HG03432 (cell line): ENCODE measurements around the gene MRPS16.

Experiments
- ATAC-seq: cut with Tn5 transposase; IDR thresholded peaks from one replicate; pipeline ENCODE4 v1.9.1; 2021; ENCODE audit warnings: mild to moderate bottlenecking, moderate library complexity; ENCODE audit not compliant: unreplicated experiment

MRPS16 gene

GRCh38 chr10:73244866-73245477 is 7.5 kb downstream of the MRPS16 start:
- ATAC-seq: no peak

DNA sequence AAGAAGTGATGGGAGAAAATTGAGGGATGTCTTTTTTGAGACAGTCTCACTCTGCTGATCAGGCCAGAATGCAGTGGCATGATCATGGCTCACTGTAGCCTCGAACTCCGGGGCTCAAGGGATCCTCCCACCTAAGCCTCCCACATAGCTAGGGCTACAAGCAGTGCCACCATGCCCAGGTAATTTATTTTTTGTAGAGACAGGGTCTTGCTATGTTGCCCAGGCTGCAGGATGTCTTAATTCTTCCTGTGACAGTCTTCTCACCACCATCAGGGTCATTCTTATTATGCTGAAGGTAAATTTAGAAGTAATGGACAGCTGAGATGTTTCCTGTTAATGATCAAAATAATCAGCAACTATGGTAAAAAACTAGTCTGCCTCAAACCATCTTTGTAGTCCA is 12.5 kb downstream of the MRPS16 start:
- no peak for ATAC-seq

DNA sequence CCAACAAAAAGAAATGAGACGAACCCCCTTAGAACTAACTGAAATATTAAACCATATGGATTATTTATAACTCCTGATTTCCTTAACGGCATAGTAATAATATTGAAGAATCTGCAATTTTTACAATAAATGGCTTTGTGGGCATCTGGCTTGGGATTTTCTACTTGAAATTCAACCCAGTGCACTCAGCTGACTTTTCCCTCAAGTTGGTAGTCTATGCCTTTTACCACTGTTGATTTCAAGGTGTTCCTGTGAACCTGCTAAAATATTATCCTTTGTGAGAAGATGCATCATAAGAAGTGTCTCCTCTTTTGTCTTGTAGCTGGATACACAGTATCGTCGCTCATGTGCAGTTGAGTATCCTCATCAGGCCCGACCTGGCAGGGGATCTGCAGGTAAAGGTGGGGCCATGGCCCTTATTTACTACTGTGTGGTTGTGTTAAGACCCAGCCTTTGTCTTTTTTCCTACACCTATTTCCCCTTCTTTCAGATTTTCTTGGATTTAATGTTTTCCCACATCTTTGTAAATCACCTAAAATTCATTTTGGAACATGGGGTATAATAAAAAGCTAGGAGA is 13.4 kb downstream of the MRPS16 start:
- ATAC-seq: no peak

DNA sequence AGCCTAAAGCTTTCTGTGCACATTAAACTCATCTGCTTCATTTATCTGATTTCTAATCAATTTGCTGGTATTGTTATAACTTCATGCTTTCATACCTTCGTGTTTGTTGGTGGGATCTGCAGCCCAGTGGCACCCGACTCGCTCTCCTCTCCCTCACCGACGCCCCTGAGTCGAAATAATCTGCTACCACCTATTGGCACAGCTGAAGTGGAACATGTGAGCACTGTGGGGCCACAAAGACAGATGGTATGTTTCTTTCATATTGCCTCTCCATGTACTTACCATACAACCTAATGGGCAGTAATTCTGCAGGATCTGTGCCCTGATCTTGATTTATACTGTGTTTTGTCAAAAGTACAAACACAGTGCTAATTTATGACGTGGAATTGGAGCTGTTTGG is 17.7 kb downstream of the MRPS16 start:
- no peak for ATAC-seq

- no peak for ATAC-seq
Observed at GRCh38 chr10:73233883-73234282, 18.6 kb downstream of the MRPS16 start.

GRCh38 chr10:73232887-73233286 is 19.6 kb downstream of the MRPS16 start:
- no peak for ATAC-seq

DNA sequence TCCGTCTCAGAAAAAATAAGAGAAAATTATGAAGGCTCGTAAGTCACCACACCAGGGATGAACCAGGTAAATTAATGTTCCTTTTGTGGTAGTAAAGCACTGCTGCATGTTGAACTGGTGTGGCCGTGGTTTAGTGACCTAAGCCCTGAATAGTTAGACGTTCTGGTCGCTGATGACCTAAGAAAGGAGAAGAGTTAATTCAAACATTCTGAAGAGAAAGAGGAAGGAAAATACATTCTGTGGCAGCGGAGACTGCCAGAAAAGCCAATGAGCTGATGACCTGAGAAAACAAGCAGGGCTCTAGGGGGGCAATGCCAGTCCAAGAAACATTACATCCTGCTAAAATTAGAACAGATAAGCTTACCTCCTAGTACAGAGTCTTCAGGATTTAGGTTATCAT is 22.9 kb downstream of the MRPS16 start:
- no peak for ATAC-seq

- no peak for ATAC-seq
Observed at GRCh38 chr10:73228247-73228646, 24.2 kb downstream of the MRPS16 start.

GRCh38 chr10:73226663-73227062 is 25.8 kb downstream of the MRPS16 start:
- ATAC-seq: no peak

GRCh38 chr10:73225518-73225917 is 26.9 kb downstream of the MRPS16 start:
- ATAC-seq: no peak

GRCh38 chr10:73220989-73221388 is 31.5 kb downstream of the MRPS16 start:
- ATAC-seq: no peak

DNA sequence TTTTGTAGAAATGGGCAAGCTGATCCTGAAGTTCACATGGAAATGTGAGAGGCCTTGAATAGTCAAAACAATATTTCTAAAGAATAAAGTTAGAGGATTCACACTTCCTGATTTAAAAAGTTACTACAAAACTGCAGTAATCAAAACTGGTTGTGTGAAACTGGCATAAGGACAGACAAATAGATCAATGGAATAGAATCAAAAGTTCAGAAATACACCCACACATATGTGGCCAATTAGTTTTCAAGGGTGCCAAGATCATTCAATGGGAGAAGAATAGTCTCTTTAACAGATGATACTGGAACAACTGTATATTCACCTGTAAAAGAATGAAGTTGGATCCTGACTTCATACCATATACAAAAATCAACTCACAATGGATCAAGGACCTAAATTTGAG is 33.1 kb downstream of the MRPS16 start:
- no peak for ATAC-seq

DNA sequence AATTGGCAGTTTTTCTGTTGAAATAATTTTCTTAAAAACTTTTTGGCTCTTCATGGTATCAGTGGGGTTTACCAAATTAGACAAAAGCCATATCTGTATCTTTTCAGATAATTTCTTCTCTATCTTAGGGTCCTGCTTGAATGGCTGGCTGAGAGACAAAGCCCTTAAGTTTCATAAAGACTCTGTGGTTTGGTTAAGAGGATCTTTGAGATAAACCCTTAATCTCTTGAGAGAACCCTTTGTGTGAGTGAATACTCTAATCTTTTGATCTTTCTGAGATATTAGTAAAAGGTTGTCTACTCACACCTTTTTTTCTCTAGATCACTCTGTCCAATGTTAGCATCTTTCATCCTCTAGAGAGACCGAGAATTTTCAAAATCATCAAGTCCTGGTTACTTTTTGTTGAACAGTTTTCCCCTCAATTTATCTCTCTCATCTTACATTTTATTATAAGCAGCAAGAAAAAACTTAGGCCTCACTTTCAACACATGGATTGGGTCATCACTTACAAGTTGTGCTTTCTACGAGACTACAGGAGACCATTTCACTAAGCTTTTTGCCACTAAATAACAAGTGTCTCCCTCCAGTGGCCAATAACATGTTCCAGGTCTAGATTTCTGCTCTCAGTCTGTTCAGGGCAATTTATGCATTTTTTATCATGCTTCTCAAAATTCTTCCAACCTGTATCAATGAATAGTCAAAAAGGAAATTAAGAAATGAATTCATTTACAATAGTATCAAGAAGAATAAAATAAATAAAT is 33.8 kb downstream of the MRPS16 start:
- ATAC-seq: no peak

GRCh38 chr10:73217628-73218027 is 34.8 kb downstream of the MRPS16 start:
- no peak for ATAC-seq

DNA sequence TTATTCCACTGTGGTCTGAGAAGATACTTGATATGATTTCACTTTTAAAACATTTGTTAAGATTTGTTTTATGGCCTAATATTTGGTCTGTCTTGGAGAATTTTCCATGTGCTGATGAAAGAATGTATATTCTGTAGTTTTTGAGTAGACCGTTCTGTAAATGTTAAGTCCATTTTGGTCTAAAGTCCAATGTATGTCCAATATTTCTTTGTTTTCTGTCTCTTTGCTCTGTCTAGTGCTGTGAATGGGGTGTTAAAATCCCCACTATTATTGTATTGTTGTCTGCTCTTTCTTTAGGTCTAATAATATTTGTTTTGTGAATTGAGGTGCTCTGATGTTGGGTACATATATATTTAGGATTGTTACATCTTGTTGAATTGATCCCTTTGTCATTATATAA is 36.7 kb downstream of the MRPS16 start:
- ATAC-seq: no peak

- no peak for ATAC-seq
Observed at GRCh38 chr10:73211106-73211811, 41.2 kb downstream of the MRPS16 start.

GRCh38 chr10:73210395-73211105 is 41.9 kb downstream of the MRPS16 start:
- no peak for ATAC-seq

GRCh38 chr10:73209705-73210104 is 42.7 kb downstream of the MRPS16 start:
- no peak for ATAC-seq

DNA sequence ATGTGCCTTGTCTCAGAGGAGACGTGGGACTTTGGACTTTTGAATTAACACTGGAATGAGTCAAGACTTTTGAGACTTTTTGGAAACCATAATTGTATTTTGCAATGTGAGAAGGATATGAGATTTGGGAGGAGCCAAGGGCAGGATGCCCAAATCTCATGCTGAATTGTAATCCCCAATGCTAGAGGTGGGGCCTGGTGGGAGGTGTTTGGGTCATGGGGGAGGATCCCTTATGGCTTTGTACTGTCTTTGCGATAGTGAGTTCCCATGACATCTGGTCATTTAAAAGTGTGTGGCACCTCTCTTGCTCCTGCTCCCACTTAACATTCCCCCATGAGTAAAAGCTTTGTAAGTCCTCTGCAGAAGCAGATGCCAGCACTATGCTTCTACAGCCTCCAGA is 44.6 kb downstream of the MRPS16 start:
- no peak for ATAC-seq

DNA sequence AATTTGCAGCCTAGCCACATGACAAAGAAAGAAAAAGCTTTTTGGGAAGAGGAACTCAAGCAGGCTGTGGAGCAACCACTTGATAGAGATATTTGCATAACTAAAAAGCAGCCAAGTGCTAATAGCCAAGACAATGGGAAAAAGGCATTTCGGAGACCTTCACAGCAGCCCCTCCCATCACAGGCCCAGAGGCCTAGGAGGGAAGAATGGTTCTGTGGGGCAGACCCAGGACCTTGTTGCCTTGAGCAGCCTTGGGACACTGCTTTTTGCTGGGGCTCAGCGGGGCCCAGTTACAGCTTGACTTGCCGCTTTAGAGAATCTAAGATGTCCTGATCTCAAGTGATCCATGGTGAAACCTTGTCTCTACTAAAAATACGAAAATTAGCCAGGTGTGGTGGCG is 46.1 kb downstream of the MRPS16 start:
- no peak for ATAC-seq

- ATAC-seq: no peak
Observed at GRCh38 chr10:73205890-73206289, 46.6 kb downstream of the MRPS16 start.
